ENCODE data around the gene TUBA4B.

The TUBA4B gene

DNA sequence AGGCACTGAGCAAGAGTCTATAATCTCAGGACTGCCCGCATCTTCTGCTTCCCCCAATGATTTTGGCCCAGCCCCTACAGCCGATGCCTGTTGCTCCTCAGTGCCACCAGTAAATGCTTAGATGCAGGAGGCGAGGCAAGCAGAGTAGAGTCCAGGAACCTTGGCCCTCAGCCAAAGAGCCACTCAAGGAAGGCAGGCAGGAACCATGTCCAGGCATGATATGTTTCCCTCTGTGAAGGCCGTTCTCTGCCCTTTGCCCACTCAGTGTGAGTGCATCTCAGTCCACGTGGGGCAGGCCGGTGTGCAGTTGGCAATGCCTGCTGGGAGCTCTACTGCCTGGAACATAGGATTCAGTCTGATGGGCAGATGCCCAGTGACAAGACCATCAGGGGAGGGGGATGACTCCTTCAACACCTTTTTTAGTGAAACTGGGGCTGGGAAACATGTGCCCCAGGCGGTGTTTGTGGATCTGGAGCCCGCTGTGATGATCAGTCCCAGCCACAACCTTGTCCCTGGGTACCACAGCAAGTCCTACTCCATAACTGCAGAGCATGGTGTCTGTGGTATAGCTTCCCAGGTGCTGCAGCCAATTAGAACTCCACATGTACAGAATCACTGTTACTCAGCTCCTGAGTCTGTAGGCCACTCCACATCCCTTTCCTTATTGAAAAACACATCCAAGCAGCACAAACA is 16.5 kb downstream of the TUBA4B start:
- Histone ChIP-seq H3K18ac (ENCODE audit: low read length) (no peak overlapping the region), H2BK5ac (ENCODE audit: low read depth, low read length, poor library complexity) (no peak overlapping the region), H2AK5ac (ENCODE audit: low read length) (no peak overlapping the region), H2BK120ac (ENCODE audit: insufficient read depth, low read length, poor library complexity) (no peak overlapping the region), H2BK12ac (ENCODE audit: low read length) (no peak overlapping the region), H3K14ac (ENCODE audit: low read length) (no peak overlapping the region), H3K79me1 (ENCODE audit: low read length) (peaks cover 9% of the 10 kb centered on the region), H3K4me3 (ENCODE audit: low read depth, low read length) (peak overlapping the region; percentile 20), H3K23ac (ENCODE audit: low read length) (no peak overlapping the region), H3K9me3 (ENCODE audit: insufficient read depth, low read depth, low read length) (peaks cover 1% of the 10 kb centered on the region), H2AFZ (ENCODE audit: insufficient read depth, low read length, poor library complexity) (no peak overlapping the region), H4K8ac (ENCODE audit: low read depth, low read length) (no peak overlapping the region), H3K27me3 (ENCODE audit: insufficient read depth, low read length) (no peaks in the 10 kb centered on the region), H3K4me1 (ENCODE audit: control insufficient read depth in 1 of 2, insufficient read depth in 2 of 2, low read length in 2 of 2) (peaks cover 8 to 11% of the 10 kb centered on the region in 2 experiments), H3K4ac (ENCODE audit: low read depth, low read length) (no peak overlapping the region), H3K79me2 (ENCODE audit: control insufficient read depth, insufficient read depth, low read length, poor library complexity) (peaks cover 2% of the 10 kb centered on the region), H3K9ac (ENCODE audit: low read length) (no peak overlapping the region), H4K91ac (ENCODE audit: low read depth, low read length) (no peak overlapping the region), H3K27ac (ENCODE audit: low read depth, low read length) (no peak overlapping the region), H3K4me2 (ENCODE audit: low read length) (no peak overlapping the region), H3K36me3 (ENCODE audit: control insufficient read depth in 1 of 2, insufficient read depth in 2 of 2, low read length in 2 of 2) (no peaks in the 10 kb centered on the region), H4K12ac (ENCODE audit: low read depth, low read length) (no peak overlapping the region)
- WGBS (ENCODE audit: extremely low coverage, insufficient coverage, insufficient read length), result no CpG with 5 or more reads among the region's 8 CpGs
- DNase-seq, result peak in 1 of 2 donors; percentile 31

DNA sequence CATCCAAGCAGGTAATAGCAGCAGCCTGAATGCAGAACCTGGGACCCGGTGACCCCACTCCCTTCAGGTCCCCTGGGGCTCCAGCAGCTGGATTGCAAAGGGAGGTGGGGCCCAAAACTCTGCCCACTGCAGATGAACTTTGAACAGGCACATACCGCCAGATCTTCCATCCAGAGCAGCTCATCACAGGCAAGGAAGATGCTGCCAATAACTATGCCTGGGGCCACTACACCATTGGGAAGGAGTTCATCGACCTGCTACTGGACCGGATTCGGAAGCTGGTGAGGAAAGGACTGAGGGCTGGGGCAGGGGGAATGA is 17.0 kb downstream of the TUBA4B start:
- H4K12ac ChIP-seq (ENCODE audit: low read depth, low read length), result no peak overlapping the region
- peaks cover 2% of the 10 kb centered on the region for H3K79me2 ChIP-seq (ENCODE audit: control insufficient read depth, insufficient read depth, low read length, poor library complexity)
- H3K23ac ChIP-seq (ENCODE audit: low read length), result no peak overlapping the region
- H3K27me3 ChIP-seq (ENCODE audit: insufficient read depth, low read length), result no peaks in the 10 kb centered on the region
- no peak for DNase-seq
- peaks cover 1% of the 10 kb centered on the region for H3K9me3 ChIP-seq (ENCODE audit: insufficient read depth, low read depth, low read length)
- H3K79me1 ChIP-seq (ENCODE audit: low read length), result peaks cover 9% of the 10 kb centered on the region
- no peaks in the 10 kb centered on the region for H3K36me3 ChIP-seq (ENCODE audit: control insufficient read depth in 1 of 2, insufficient read depth in 2 of 2, low read length in 2 of 2)
- no peak overlapping the region for H2AK5ac ChIP-seq (ENCODE audit: low read length)
- no peak overlapping the region for H3K18ac ChIP-seq (ENCODE audit: low read length)
- H4K91ac ChIP-seq (ENCODE audit: low read depth, low read length), result no peak overlapping the region
- H4K8ac ChIP-seq (ENCODE audit: low read depth, low read length), result no peak overlapping the region
- H2AFZ ChIP-seq (ENCODE audit: insufficient read depth, low read length, poor library complexity), result no peak overlapping the region
- H3K4me3 ChIP-seq (ENCODE audit: low read depth, low read length), result no peak overlapping the region
- H3K27ac ChIP-seq (ENCODE audit: low read depth, low read length), result no peak overlapping the region
- peaks cover 10 to 12% of the 10 kb centered on the region in 2 experiments for H3K4me1 ChIP-seq (ENCODE audit: control insufficient read depth in 1 of 2, insufficient read depth in 2 of 2, low read length in 2 of 2)
- no peak overlapping the region for H3K4me2 ChIP-seq (ENCODE audit: low read length)
- H2BK120ac ChIP-seq (ENCODE audit: insufficient read depth, low read length, poor library complexity), result no peak overlapping the region
- H3K9ac ChIP-seq (ENCODE audit: low read length), result no peak overlapping the region
- no CpG with 5 or more reads among the region's 5 CpGs for WGBS (ENCODE audit: extremely low coverage, insufficient coverage, insufficient read length)
- no peak overlapping the region for H3K4ac ChIP-seq (ENCODE audit: low read depth, low read length)
- H2BK5ac ChIP-seq (ENCODE audit: low read depth, low read length, poor library complexity), result no peak overlapping the region
- H2BK12ac ChIP-seq (ENCODE audit: low read length), result no peak overlapping the region
- no peak overlapping the region for H3K14ac ChIP-seq (ENCODE audit: low read length)

GRCh38 chr2:219271021-219271420 is 18.0 kb downstream of the TUBA4B start:
- Histone ChIP-seq H4K8ac (ENCODE audit: low read depth, low read length) (no peak overlapping the region), H3K14ac (ENCODE audit: low read length) (no peak overlapping the region), H2AK5ac (ENCODE audit: low read length) (no peak overlapping the region), H3K23ac (ENCODE audit: low read length) (no peak overlapping the region), H4K12ac (ENCODE audit: low read depth, low read length) (no peak overlapping the region), H2BK12ac (ENCODE audit: low read length) (no peak overlapping the region), H3K9me3 (ENCODE audit: insufficient read depth, low read depth, low read length) (peaks cover 1% of the 10 kb centered on the region), H4K91ac (ENCODE audit: low read depth, low read length) (no peak overlapping the region), H2BK120ac (ENCODE audit: insufficient read depth, low read length, poor library complexity) (no peak overlapping the region), H3K4me2 (ENCODE audit: low read length) (no peak overlapping the region), H3K4ac (ENCODE audit: low read depth, low read length) (no peak overlapping the region), H3K9ac (ENCODE audit: low read length) (no peak overlapping the region), H3K4me3 (ENCODE audit: low read depth, low read length) (no peak overlapping the region), H3K27ac (ENCODE audit: low read depth, low read length) (no peak overlapping the region), H3K79me1 (ENCODE audit: low read length) (peaks cover 9% of the 10 kb centered on the region), H3K4me1 (ENCODE audit: control insufficient read depth in 1 of 2, insufficient read depth in 2 of 2, low read length in 2 of 2) (peaks cover 10 to 12% of the 10 kb centered on the region in 2 experiments), H2BK5ac (ENCODE audit: low read depth, low read length, poor library complexity) (no peak overlapping the region), H3K18ac (ENCODE audit: low read length) (no peak overlapping the region), H2AFZ (ENCODE audit: insufficient read depth, low read length, poor library complexity) (no peak overlapping the region), H3K36me3 (ENCODE audit: control insufficient read depth in 1 of 2, insufficient read depth in 2 of 2, low read length in 2 of 2) (no peaks in the 10 kb centered on the region), H3K79me2 (ENCODE audit: control insufficient read depth, insufficient read depth, low read length, poor library complexity) (peaks cover 2% of the 10 kb centered on the region), H3K27me3 (ENCODE audit: insufficient read depth, low read length) (no peaks in the 10 kb centered on the region)
- no CpG with 5 or more reads among the region's 2 CpGs for WGBS (ENCODE audit: extremely low coverage, insufficient coverage, insufficient read length)
- no peak for DNase-seq

- Histone ChIP-seq H3K9me3 (ENCODE audit: insufficient read depth, low read depth, low read length) (no peaks in the 10 kb centered on the region), H3K36me3 (ENCODE audit: control insufficient read depth in 1 of 2, insufficient read depth in 2 of 2, low read length in 2 of 2) (no peaks in the 10 kb centered on the region), H3K4ac (ENCODE audit: low read depth, low read length) (no peak overlapping the region), H4K12ac (ENCODE audit: low read depth, low read length) (no peak overlapping the region), H2AFZ (ENCODE audit: insufficient read depth, low read length, poor library complexity) (no peak overlapping the region), H3K27ac (ENCODE audit: low read depth, low read length) (no peak overlapping the region), H3K18ac (ENCODE audit: low read length) (no peak overlapping the region), H3K14ac (ENCODE audit: low read length) (no peak overlapping the region), H2BK12ac (ENCODE audit: low read length) (no peak overlapping the region), H4K91ac (ENCODE audit: low read depth, low read length) (no peak overlapping the region), H3K9ac (ENCODE audit: low read length) (no peak overlapping the region), H3K23ac (ENCODE audit: low read length) (no peak overlapping the region), H2BK5ac (ENCODE audit: low read depth, low read length, poor library complexity) (no peak overlapping the region), H3K27me3 (ENCODE audit: insufficient read depth, low read length) (no peaks in the 10 kb centered on the region), H3K79me2 (ENCODE audit: control insufficient read depth, insufficient read depth, low read length, poor library complexity) (peaks cover 2% of the 10 kb centered on the region), H3K4me2 (ENCODE audit: low read length) (no peak overlapping the region), H2AK5ac (ENCODE audit: low read length) (no peak overlapping the region), H4K8ac (ENCODE audit: low read depth, low read length) (no peak overlapping the region), H3K4me1 (ENCODE audit: control insufficient read depth in 1 of 2, insufficient read depth in 2 of 2, low read length in 2 of 2) (peaks cover 10 to 12% of the 10 kb centered on the region in 2 experiments), H2BK120ac (ENCODE audit: insufficient read depth, low read length, poor library complexity) (no peak overlapping the region), H3K79me1 (ENCODE audit: low read length) (peaks cover 9% of the 10 kb centered on the region), H3K4me3 (ENCODE audit: low read depth, low read length) (no peak overlapping the region)
- WGBS (ENCODE audit: extremely low coverage, insufficient coverage, insufficient read length), result no CpG with 5 or more reads among the region's 4 CpGs
- no peak for DNase-seq
Observed at GRCh38 chr2:219272356-219272755, 19.3 kb downstream of the TUBA4B start.

Data from trophoblast cell (in vitro differentiated cells and primary cell).